HCT116 (cell line): ENCODE results near the gene LRRC42. TPM values are rescaled to one million over a fixed set of nuclear protein-coding genes. Genes with fewer than 3 reads are reported as not detected.
"Not testable (repeated sequence)": the region's sequence is repeated elsewhere in the genome, so short reads cannot be mapped to it uniquely, and the experiment has no call there.

Experiments used
- ATAC-seq: fragments of 200-7000 bp; cut with Tn5 transposase; 2 replicates; pipeline ENCODE4 v1.9.1; 2020; ENCODE audit warnings: mild to moderate bottlenecking, moderate library complexity
- BruUV-seq: library from RNA; stranded (reverse); fragments of 400-500 nt; replicated peaks from 2 replicates; lab custom pipeline; 2021; lab: Mats Ljungman, UMichigan
- CTCF ChIA-PET: fragments of 300-600 bp; sonication (Branson Sonifier 250); formaldehyde crosslinking; loops from one replicate; lab custom pipeline; 2021; ENCODE audit warnings: antibody characterized with exemption; lab: Charles Lee
- POLR2A ChIA-PET: fragments of 300-600, 350-600 bp; sonication (Branson Sonifier 250); formaldehyde crosslinking; loops from one replicate; lab custom pipeline; 2021; ENCODE audit warnings: antibody characterized with exemption; lab: Charles Lee
- RAD21 ChIA-PET, 2 experiments: fragments of 300-600 bp; sonication (Branson Sonifier 250); formaldehyde crosslinking; loops; one replicate each; lab custom pipeline; 2023; ENCODE audit warnings: low total read pairs in 2 of 2; ENCODE audit not compliant: uncharacterized antibody in 2 of 2, unreplicated experiment in 2 of 2, low non-redundant PET in 1 of 2; lab: Charles Lee
- DNase-seq: peaks from one replicate; pipeline ENCODE4 v3.0.0-alpha.2; 2010; ENCODE audit warnings: low read depth, low spot score
- H2AFZ ChIP-seq: fragments of 200-600 bp; shearing (Covaris generic), sonication (generic); 2 replicates; pipeline ENCODE4 v1.6.1; 2017; ENCODE audit warnings: low read depth, mixed run types, mixed read lengths, antibody characterized with exemption, low read length; ENCODE audit not compliant: poor library complexity, severe bottlenecking
- H3K27ac ChIP-seq: 2 replicates; pipeline ENCODE4 v1.5.1; 2012; ENCODE audit warnings: low read depth, low read length
- H3K27me3 ChIP-seq: fragments of 200-600 bp; sonication (generic); 2 replicates; pipeline ENCODE4 v1.6.1; 2016; ENCODE audit warnings: mixed run types, low read length, mixed read lengths; ENCODE audit not compliant: insufficient read depth
- H3K36me3 ChIP-seq, 2 experiments: fragments of 200-500 bp in 1 of 2; fragments of 200-600 bp in 1 of 2; sonication (Bioruptor generic) in 1 of 2; sonication (generic) in 1 of 2; 2 replicates each; pipeline versions ENCODE4 v1.5.1 to v1.6.1; 2014 to 2016; ENCODE audit warnings: low read length in 2 of 2, inconsistent platforms in 1 of 2, mixed read lengths in 1 of 2, mixed run types in 1 of 2; ENCODE audit not compliant: insufficient read depth in 2 of 2, control insufficient read depth in 1 of 2
- H3K4me1 ChIP-seq, 2 experiments: fragments of 200-600 bp in 1 of 2; sonication (generic) in 1 of 2; 2 replicates each; pipeline versions ENCODE4 v1.5.1 to v1.6.1; 2012 to 2017; ENCODE audit warnings: low read length in 2 of 2, inconsistent platforms in 1 of 2, mild to moderate bottlenecking in 1 of 2, mixed read lengths in 1 of 2, mixed run types in 1 of 2, moderate library complexity in 1 of 2; ENCODE audit not compliant: insufficient read depth in 2 of 2, control insufficient read depth in 1 of 2
- H3K4me2 ChIP-seq: fragments of 200-600 bp; sonication (generic); 2 replicates; pipeline ENCODE4 v1.6.1; 2017; ENCODE audit warnings: mixed run types, low read length, mixed read lengths
- H3K4me3 ChIP-seq, 2 experiments: fragments of 200-600 bp in 1 of 2; sonication (generic) in 1 of 2; replicated peaks in 1 of 2; 2 replicates each; pipeline ENCODE4 v1.5.1; 2011 to 2016; ENCODE audit warnings: low read length in 2 of 2, control low read depth in 1 of 2, low read depth in 1 of 2, mild to moderate bottlenecking in 1 of 2, mixed read lengths in 1 of 2, mixed run types in 1 of 2
- H3K79me2 ChIP-seq: fragments of 200-600 bp; sonication (generic); 2 replicates; pipeline ENCODE4 v1.6.1; 2017; ENCODE audit warnings: mild to moderate bottlenecking, mixed run types, low read length, moderate library complexity, mixed read lengths; ENCODE audit not compliant: insufficient read depth
- H3K9ac ChIP-seq: fragments of 200-600 bp; sonication (generic); 2 replicates; pipeline ENCODE4 v1.6.1; 2016; ENCODE audit warnings: low read length, mixed read lengths
- H3K9me2 ChIP-seq: fragments of 200-600 bp; sonication (generic), shearing (Covaris generic); 2 replicates; pipeline ENCODE4 v1.6.1; 2017; ENCODE audit warnings: mixed run types, mild to moderate bottlenecking, moderate library complexity; ENCODE audit not compliant: insufficient read depth
- H3K9me3 ChIP-seq, 2 experiments: fragments of 200-500 bp in 1 of 2; fragments of 200-600 bp in 1 of 2; sonication (Bioruptor generic) in 1 of 2; sonication (generic) in 1 of 2; 2 replicates each; pipeline ENCODE4 v1.6.1; 2014 to 2017; ENCODE audit warnings: low read length in 2 of 2, mixed read lengths in 2 of 2, inconsistent platforms in 1 of 2, low read depth in 1 of 2, mild to moderate bottlenecking in 1 of 2, mixed run types in 1 of 2, moderate library complexity in 1 of 2; ENCODE audit not compliant: control insufficient read depth in 1 of 2, insufficient read depth in 1 of 2
- H4K20me1 ChIP-seq: fragments of 200-600 bp; sonication (generic), shearing (Covaris generic); 2 replicates; pipeline ENCODE4 v1.6.1; 2017; ENCODE audit warnings: mixed run types, mild to moderate bottlenecking, moderate library complexity; ENCODE audit not compliant: insufficient read depth
- ATF3 ChIP-seq: IDR thresholded peaks from 2 replicates; pipeline ENCODE4 v1.6.1; 2012
- CEBPB ChIP-seq: IDR thresholded peaks from 2 replicates; pipeline ENCODE4 v1.6.1; 2012; ENCODE audit warnings: low read depth
- CTCF ChIP-seq, 3 experiments: fragments of 200-600 bp in 1 of 3; sonication (generic) in 1 of 3; IDR thresholded peaks in 2 of 3; conservative IDR thresholded peaks in 1 of 3; 2 replicates each; pipeline ENCODE4 v1.5.1; 2012 to 2017; ENCODE audit warnings: low read depth in 2 of 3, low read length in 2 of 3, antibody characterized with exemption in 1 of 3, borderline replicate concordance in 1 of 3, control low read depth in 1 of 3, mild to moderate bottlenecking in 1 of 3, mixed read lengths in 1 of 3, mixed run types in 1 of 3, moderate library complexity in 1 of 3; ENCODE audit not compliant: insufficient read depth in 1 of 3
- EZH2 ChIP-seq: fragments of 200-600 bp; sonication (generic); IDR thresholded peaks from 2 replicates; pipeline ENCODE4 v1.6.1; 2017; ENCODE audit warnings: antibody characterized with exemption, mixed run types
- JUND ChIP-seq: IDR thresholded peaks from 2 replicates; pipeline ENCODE4 v1.6.1; 2012
- POLR2AphosphoS5 ChIP-seq: IDR thresholded peaks from 2 replicates; pipeline ENCODE4 v1.6.1; 2011; ENCODE audit warnings: mild to moderate bottlenecking, low read depth, low read length, moderate library complexity
- RAD21 ChIP-seq: IDR thresholded peaks from 2 replicates; pipeline ENCODE4 v1.6.1; 2012; ENCODE audit warnings: low read depth, mild to moderate bottlenecking
- TCF7L2 ChIP-seq: IDR thresholded peaks from 2 replicates; pipeline ENCODE4 v1.7.0; 2011; ENCODE audit warnings: borderline replicate concordance, inconsistent platforms; ENCODE audit not compliant: insufficient read depth, insufficient read length; ENCODE audit errors: extremely low read depth
- ZBTB33 ChIP-seq: IDR thresholded peaks from 2 replicates; pipeline ENCODE4 v1.6.1; 2011; ENCODE audit warnings: mild to moderate bottlenecking, low read length, moderate library complexity; ENCODE audit not compliant: insufficient replicate concordance; ENCODE audit errors: extremely low read depth
- ZNF274 ChIP-seq: fragments of 200-500 bp; sonication (Bioruptor generic); IDR thresholded peaks from 2 replicates; pipeline ENCODE4 v1.6.1; 2014; ENCODE audit warnings: mild to moderate bottlenecking, low read depth, low read length, inconsistent platforms
- intact Hi-C: fragments of 100-400 bp; cut with micrococcal nuclease; formaldehyde crosslinking; loops from 2 replicates; pipeline ENCODE4 v1.10.0; 2022
- total RNA-seq: library from RNA; stranded (reverse); gene quantifications from one replicate; pipeline ENCODE4 v1.2.1, GENCODE V29; 2021; ENCODE audit not compliant: unreplicated experiment

Gene LRRC42
- total RNA-seq, 1 experiment from 2014 or later: 62.5 TPM

DNA sequence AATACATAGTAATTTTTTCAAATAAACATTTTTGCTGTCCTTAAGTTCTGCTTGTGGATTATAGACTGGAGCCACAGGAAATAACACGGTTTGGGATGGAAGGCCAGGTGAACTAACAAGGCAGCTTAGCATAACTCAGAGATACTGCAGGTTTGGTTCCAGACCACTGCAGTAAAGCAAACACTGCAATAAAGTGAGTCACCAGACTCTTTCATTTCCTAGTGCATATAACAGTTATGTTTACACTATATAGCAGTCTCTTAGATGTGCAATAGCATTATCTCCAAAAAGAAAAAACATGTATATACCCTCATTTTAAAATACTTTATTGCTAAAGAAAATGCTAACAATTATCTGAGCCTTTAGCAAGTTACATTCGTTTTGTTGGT is 22.0 kb downstream of the LRRC42 start:
- H3K79me2 ChIP-seq: no peaks in the 10 kb centered on the region
- no peak for DNase-seq
- H3K9me2 ChIP-seq: no peaks in the 10 kb centered on the region
- H3K9me3 ChIP-seq: no peaks in the 10 kb centered on the region
- no peaks in the 10 kb centered on the region for H3K27me3 ChIP-seq
- H3K4me3 ChIP-seq: no peak overlapping the region
- intact Hi-C loops: no loop called here
- H3K9ac ChIP-seq: no peak overlapping the region
- no peak for ATAC-seq
- no peak overlapping the region for H3K27ac ChIP-seq
- no TSS peak for BruUV-seq
- CTCF ChIA-PET: interaction anchor here (1.7 kb wide), 1 partner anchor 9 kb away, joined by 5 read pairs; no protein-coding TSS in a partner anchor
- H3K36me3 ChIP-seq: peaks cover 37 to 51% of the 10 kb centered on the region in 2 experiments; a peak in 3 of 4 replicates
- no peaks in the 10 kb centered on the region for H4K20me1 ChIP-seq
- H3K4me2 ChIP-seq: no peak overlapping the region
- no peak for TF ChIP-seq EZH2
- TF ChIP-seq TCF7L2: no peak
- TF ChIP-seq ZNF274: no peak
- no peak for TF ChIP-seq CTCF (IDR thresholded peaks at IDR 0.05 in 2 of 3, conservative IDR thresholded peaks at IDR 0.05 in 1 of 3; ENCODE audit: borderline replicate concordance in 1 of 3, insufficient read depth in 1 of 3, low read depth in 2 of 3, low read length in 2 of 3)
- TF ChIP-seq JUND: no peak
- no peak for TF ChIP-seq ZBTB33
- no peak for TF ChIP-seq POLR2AphosphoS5
- no peak for TF ChIP-seq ATF3
- TF ChIP-seq CEBPB: no peak
- TF ChIP-seq RAD21: no peak
- H2AFZ ChIP-seq: no peak overlapping the region
- no peaks in the 10 kb centered on the region for H3K4me1 ChIP-seq
- RAD21 ChIA-PET: no interaction called here
- POLR2A ChIA-PET: no interaction called here

- H4K20me1 ChIP-seq, H3K9me2 ChIP-seq, DNase-seq, H3K79me2 ChIP-seq, BruUV-seq, H3K4me3 ChIP-seq, CTCF ChIA-PET, H3K9me3 ChIP-seq, POLR2A ChIA-PET, RAD21 ChIA-PET, H3K4me1 ChIP-seq, H3K27me3 ChIP-seq, H3K9ac ChIP-seq, H3K27ac ChIP-seq, H3K4me2 ChIP-seq, intact Hi-C loops, H2AFZ ChIP-seq, ATAC-seq: not testable (repeated sequence)
- H3K36me3 ChIP-seq: peaks cover 33 to 40% of the 10 kb centered on the region in 2 experiments; a peak in 3 of 4 replicates
These were observed 23.2 kb downstream of the LRRC42 start for GRCh38 chr1:53969323-53969722.
